GM21825 (cell line): ENCODE measurements around the gene HSD17B12.

Experiments used
- ATAC-seq: cut with Tn5 transposase; IDR thresholded peaks from one replicate; pipeline ENCODE4 v1.9.1; 2021; ENCODE audit warnings: mild to moderate bottlenecking, moderate library complexity; ENCODE audit not compliant: unreplicated experiment

The HSD17B12 gene

GRCh38 chr11:43861141-43861540 lies 180.6 kb downstream of the HSD17B12 start:
- no peak for ATAC-seq

DNA sequence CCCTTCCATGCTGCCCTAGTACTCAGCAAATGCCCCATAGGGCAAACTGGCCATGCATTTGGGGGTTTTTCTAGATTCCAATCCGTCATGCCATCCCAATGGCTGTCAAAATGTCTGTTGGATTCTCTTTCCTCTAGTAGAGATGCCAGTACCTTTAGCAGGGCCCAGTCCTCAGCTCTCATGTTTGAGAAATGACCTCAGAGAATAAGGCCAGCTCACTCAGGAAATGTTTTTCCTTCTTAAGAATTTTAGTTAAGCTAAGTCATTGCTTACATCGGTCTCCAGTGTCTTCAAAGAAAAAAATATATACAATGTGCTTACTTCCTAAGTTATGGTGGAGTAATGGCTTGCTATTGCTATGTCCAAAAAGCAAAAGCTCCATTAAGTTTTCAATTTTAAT lies 186.0 kb downstream of the HSD17B12 start:
- no peak for ATAC-seq

DNA sequence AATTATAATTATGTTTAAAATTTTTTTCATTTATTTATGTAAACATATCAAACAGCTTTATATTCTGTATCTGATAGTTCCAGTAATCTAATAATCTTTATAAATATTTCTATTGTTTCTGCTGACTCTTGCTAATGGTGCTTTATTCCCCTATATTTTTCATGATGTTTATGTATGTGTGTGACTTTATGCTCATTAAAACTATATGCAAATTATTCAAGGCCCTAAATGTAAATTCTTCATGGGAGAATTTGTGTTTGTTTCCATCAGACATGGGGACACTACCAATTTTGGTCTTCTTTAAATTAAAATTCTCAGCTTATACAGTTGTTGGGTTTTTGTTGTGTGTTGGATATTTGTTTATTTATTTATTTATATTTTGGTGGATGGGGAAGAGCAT lies 186.4 kb downstream of the HSD17B12 start:
- no peak for ATAC-seq

GRCh38 chr11:43868852-43869567 lies 188.5 kb downstream of the HSD17B12 start:
- ATAC-seq = peak; percentile 100

GRCh38 chr11:43871051-43871450 lies 190.5 kb downstream of the HSD17B12 start:
- no peak for ATAC-seq

GRCh38 chr11:43872995-43873394 lies 192.5 kb downstream of the HSD17B12 start:
- ATAC-seq = no peak

- ATAC-seq = no peak
Observed at GRCh38 chr11:43874078-43874477, 193.5 kb downstream of the HSD17B12 start.

GRCh38 chr11:43874738-43875137 lies 194.2 kb downstream of the HSD17B12 start:
- peak; percentile 67 for ATAC-seq

- no peak for ATAC-seq
Observed at GRCh38 chr11:43879789-43880639, 199.5 kb downstream of the HSD17B12 start.

GRCh38 chr11:43880640-43881159 lies 200.2 kb downstream of the HSD17B12 start, which contains the start of gene ALKBH3:
TSS of gene ALKBH3 (plus strand) at chr11:43880831. CDS start at chr11:43882653, 1,822 bp downstream.
- peak; percentile 98 for ATAC-seq

DNA sequence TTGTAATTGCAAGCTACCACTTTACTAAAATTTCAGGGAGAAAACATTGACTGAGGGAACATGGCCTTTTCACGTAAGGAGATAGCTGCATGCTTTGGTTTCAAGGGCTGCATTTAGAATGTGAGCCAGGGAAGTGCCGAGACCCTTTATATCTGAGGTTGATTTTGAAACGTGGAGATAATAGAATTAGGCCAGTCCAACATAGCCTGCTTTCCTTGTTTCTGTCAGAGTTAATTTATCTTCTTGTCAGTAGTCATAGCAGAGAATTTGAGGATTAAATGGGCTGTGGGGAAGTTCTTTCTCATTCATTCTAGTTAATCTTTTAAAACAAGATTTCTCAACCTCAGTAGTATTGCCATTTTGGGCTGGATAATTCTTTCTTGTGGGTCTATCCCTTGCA lies 212.3 kb downstream of the HSD17B12 start:
- no peak for ATAC-seq

DNA sequence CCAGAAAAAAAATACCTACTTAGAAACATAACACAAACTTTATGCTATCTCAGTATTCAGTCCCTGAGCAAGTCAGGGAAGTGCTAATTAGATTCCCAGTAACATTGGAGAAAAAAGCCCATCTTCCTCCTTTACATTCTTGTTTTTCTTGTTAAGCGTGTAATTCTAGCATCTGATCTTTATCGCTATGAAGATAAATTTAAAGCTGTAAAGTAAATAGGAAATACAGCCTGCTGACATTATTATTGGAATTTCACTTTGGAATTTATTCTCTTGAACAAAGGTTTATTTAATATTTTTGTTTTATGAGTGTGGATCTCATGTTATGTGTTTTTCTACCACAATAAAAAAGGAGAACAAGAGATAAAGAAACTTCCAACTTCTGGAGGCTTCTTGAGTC lies 214.0 kb downstream of the HSD17B12 start:
- ATAC-seq = no peak

DNA sequence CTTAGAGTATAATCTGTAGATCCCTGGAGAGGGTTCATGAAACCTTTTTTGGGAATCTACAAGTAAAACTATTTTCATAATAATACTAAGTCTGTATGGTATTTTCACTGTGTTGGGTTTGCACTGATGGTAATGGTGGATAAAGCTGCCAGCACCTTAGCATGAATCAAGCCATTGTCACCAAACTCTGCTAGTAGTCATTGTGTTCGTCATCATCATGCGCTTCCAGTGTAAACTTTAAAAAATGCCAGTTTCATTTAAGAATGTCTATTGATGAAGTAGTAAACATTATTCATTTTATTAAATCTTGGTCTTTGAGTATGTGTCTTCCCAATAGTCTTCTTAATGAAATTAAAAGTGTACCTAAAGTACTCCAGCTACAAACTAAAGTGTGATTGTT lies 215.1 kb downstream of the HSD17B12 start:
- no peak for ATAC-seq

GRCh38 chr11:43898574-43898973 lies 218.0 kb downstream of the HSD17B12 start:
- no peak for ATAC-seq

DNA sequence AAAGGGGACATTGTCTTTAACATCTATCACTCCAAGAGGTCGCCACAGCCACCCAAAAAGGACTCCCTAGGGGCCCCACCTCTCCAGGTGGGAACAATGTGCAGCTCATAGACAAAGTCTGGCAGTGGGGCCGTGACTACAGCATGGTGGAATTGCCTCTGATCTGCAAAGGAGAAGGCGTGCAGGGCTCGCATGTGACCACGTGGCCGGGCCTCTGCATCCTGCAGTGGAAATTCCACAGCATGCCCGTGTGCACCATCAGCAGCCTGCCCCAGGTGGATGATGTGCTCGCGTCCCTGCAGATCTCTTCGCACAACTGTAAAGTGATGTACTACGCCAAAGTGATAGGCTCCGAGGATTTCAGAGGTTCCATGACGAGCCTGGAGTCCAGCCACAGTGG lies 218.6 kb downstream of the HSD17B12 start:
- ATAC-seq = no peak

- no peak for ATAC-seq
Observed at GRCh38 chr11:43901551-43901950, 221.0 kb downstream of the HSD17B12 start.

DNA sequence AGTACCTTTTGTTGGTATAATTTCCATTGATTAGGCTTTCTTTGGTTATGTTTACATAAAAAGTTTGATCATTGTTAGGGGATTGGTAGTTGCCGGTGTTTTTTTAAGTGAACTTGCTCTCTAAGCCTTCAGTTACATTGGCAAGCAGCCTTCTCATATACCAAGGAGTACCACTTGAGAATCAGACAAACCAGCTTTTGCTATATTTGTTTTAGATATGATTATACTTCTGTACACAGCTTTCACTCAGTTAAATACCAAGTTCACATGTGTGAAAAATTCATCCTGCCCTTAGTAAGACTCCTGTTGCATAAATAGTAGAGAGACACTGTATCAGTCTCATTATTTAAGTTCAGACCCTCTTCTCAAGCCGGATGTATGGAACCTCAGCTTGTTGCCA lies 222.5 kb downstream of the HSD17B12 start:
- ATAC-seq = no peak

DNA sequence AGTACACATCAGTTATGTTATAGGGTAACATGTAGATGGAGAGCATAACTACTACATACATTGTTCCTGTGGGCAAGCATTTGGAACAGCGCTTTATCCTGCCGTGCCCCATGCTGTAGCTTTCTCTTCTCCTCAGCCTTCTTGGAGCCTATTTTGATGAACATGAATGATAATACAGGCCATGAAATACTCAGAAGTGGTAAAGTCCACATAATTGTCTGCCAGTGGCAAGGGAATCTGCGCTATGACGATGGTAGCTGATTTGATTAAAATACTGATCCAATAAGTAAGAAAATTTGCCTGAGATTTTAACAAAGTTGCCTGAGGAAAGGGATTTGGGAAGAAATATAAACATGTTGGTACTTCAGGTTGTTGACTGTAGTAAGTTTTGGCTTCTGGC lies 223.4 kb downstream of the HSD17B12 start:
- ATAC-seq = no peak

GRCh38 chr11:43904742-43905535 lies 224.4 kb downstream of the HSD17B12 start:
- ATAC-seq = no peak

GRCh38 chr11:43905813-43906241 lies 225.3 kb downstream of the HSD17B12 start:
- no peak for ATAC-seq
